NB4 (cell line): ENCODE data around the gene EPAS1.

ENCODE experiments used
- CTCF ChIP-seq: IDR thresholded peaks from one replicate; pipeline ENCODE4 v1.5.1; 2012; ENCODE audit warnings: low read depth, low read length
- MAX ChIP-seq: IDR thresholded peaks from 2 replicates; pipeline ENCODE4 v1.6.1; 2011; ENCODE audit warnings: low read depth, low read length
- MYC ChIP-seq: IDR thresholded peaks from 2 replicates; pipeline ENCODE4 v1.6.1; 2011; ENCODE audit warnings: low read depth, low read length
- POLR2A ChIP-seq: IDR thresholded peaks from 2 replicates; pipeline ENCODE4 v1.6.1; 2011; ENCODE audit warnings: mild to moderate bottlenecking; ENCODE audit not compliant: insufficient read length; ENCODE audit errors: extremely low read depth

GRCh38 chr2:46379213-46380037 lies 82.2 kb downstream of the EPAS1 start:
- no peak for TF ChIP-seq POLR2A
- TF ChIP-seq CTCF, result no peak
- no peak for TF ChIP-seq MAX
- TF ChIP-seq MYC, result no peak
